ENCODE data around the gene MAGEA11. TPM values are rescaled to one million over a fixed set of nuclear protein-coding genes. Genes with fewer than 3 reads are reported as not detected.

The MAGEA11 gene
- total and polyA plus RNA-seq, 2 of the 13 experiments (the other 11 are each of a cell fraction or from before 2014, with no cell fraction given) = not detected

GRCh38 chrX:149713279-149714050 lies 1.6 kb downstream of the MAGEA11 start:
- no peak for FAIRE-seq
- intact Hi-C loops (cut with micrococcal nuclease; ENCODE audit: unreplicated experiment) = no loop called here
- ChIA-PET POLR2A (no interaction called here), CTCF (ENCODE audit: low intra/inter-chr PET ratio, low total read pairs) (no interaction called here)
- H3K4me2 ChIP-seq (ENCODE audit: low read depth, low read length) = no peak overlapping the region
- H3K36me3 ChIP-seq (replicated peaks in 1 of 2; ENCODE audit: control insufficient read depth in 1 of 2, insufficient read depth in 2 of 2, low read length in 2 of 2) = no peaks in the 10 kb centered on the region
- in situ Hi-C loops (cut with HindIII; ENCODE audit: extremely low pct_ligation_motif_present, low pct_unique_long_range_greater_than_20kb) = no loop called here
- peaks cover 0 to 5% of the 10 kb centered on the region in 2 experiments; a peak in 1 of 5 replicates for H3K27me3 ChIP-seq (ENCODE audit: control insufficient read depth in 1 of 2, insufficient read depth in 2 of 2, low read length in 2 of 2)
- no peak overlapping the region for H2AFZ ChIP-seq (ENCODE audit: low read length)
- no peaks in the 10 kb centered on the region for H3K9me3 ChIP-seq (ENCODE audit: low read length)
- no CpG with 5 or more reads among the region's 5 CpGs for WGBS (ENCODE audit: low lambda C conversion rate)
- H3K79me2 ChIP-seq (ENCODE audit: insufficient read depth, low read length) = no peaks in the 10 kb centered on the region
- TF ChIP-seq THAP11 (CRISPR knock-in tag; IDR thresholded peaks at IDR 0.05) = no peak
- no peak for TF ChIP-seq ZNF34 (CRISPR knock-in tag; IDR thresholded peaks at IDR 0.05; ENCODE audit: borderline replicate concordance)
- no peak for TF ChIP-seq ZBTB14 (CRISPR knock-in tag; IDR thresholded peaks at IDR 0.05)
- no peak for TF ChIP-seq POGZ (CRISPR knock-in tag; IDR thresholded peaks at IDR 0.05)
- no peak for TF ChIP-seq TEAD3 (CRISPR knock-in tag; optimal IDR thresholded peaks at IDR 0.05; ENCODE audit: borderline replicate concordance)
- no peak for TF ChIP-seq ZNF850 (CRISPR knock-in tag; conservative IDR thresholded peaks at IDR 0.05)
- TF ChIP-seq ZBTB38 (CRISPR knock-in tag; IDR thresholded peaks at IDR 0.05) = no peak
- TF ChIP-seq SSRP1 (CRISPR knock-in tag; IDR thresholded peaks at IDR 0.05) = no peak
- TF ChIP-seq LCORL (IDR thresholded peaks at IDR 0.05) = no peak
- no peak for TF ChIP-seq LCORL (CRISPR knock-in tag; IDR thresholded peaks at IDR 0.05)
- TF ChIP-seq ZNF335 (CRISPR knock-in tag; IDR thresholded peaks at IDR 0.05) = no peak
- no peak for TF ChIP-seq REL (CRISPR knock-in tag; conservative IDR thresholded peaks at IDR 0.05)
- TF ChIP-seq DRAP1 (CRISPR knock-in tag; IDR thresholded peaks at IDR 0.05) = no peak
- TF ChIP-seq ARNT2 (CRISPR knock-in tag; IDR thresholded peaks at IDR 0.05; ENCODE audit: low read depth) = no peak
- no peak for TF ChIP-seq ZNF841 (CRISPR knock-in tag; IDR thresholded peaks at IDR 0.05; ENCODE audit: borderline replicate concordance)
- TF ChIP-seq KDM1A (CRISPR knock-in tag; IDR thresholded peaks at IDR 0.05) = no peak
- no peak for TF ChIP-seq ZNF17 (CRISPR knock-in tag; IDR thresholded peaks at IDR 0.05)
- no peak overlapping the region for H3K27ac ChIP-seq (ENCODE audit: extremely low read length, insufficient read depth, low read length)
- H3K4me1 ChIP-seq (ENCODE audit: insufficient read depth, low read length) = no peaks in the 10 kb centered on the region
- H4K20me1 ChIP-seq (ENCODE audit: insufficient read depth, low read length) = no peaks in the 10 kb centered on the region
- DNase-seq (ENCODE audit: low spot score) = no peak
- H3K9ac ChIP-seq (ENCODE audit: insufficient read depth, low read depth, low read length) = no peak overlapping the region
- no peak for ATAC-seq
- no peak overlapping the region for H3K4me3 ChIP-seq (replicated peaks in 1 of 3; ENCODE audit: insufficient read depth in 1 of 3, low read depth in 2 of 3, low read length in 3 of 3)
- BruUV-seq (replicated peaks) = no TSS peak

Measured in HepG2 (cell line).